ENCODE data around the gene TBC1D3I. TPM values are rescaled to one million over a fixed set of nuclear protein-coding genes. Genes with fewer than 3 reads are reported as not detected.
"Not testable (repeated sequence)": the region's sequence is repeated elsewhere in the genome, so short reads cannot be mapped to it uniquely, and the experiment has no call there.

TBC1D3I gene
- total and polyA plus RNA-seq, 8 donors, result 0.58 to 2.0 (median 0.76) TPM; not detected in 1

DNA sequence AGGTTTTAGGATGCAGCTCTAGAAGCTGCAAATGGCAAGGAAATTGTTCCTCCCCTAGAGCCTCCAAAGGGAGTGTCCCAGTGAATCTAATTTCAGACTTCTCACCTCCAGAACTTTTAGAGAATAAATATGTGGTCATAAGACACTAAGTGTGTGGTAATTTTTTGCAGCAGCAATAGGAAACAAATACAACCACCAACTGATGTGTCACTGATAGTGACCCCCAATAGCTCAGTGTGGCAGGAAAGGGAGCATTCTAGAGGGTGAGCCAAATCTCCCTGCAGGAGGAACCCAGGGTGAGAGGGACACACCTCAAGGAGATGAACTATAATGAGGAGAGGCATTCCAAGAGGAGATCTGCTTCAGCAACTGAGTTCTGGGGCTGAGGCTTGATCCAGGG lies 49.5 kb downstream of the TBC1D3I start:
- no peak overlapping the region for H3K4me3 ChIP-seq
- peaks cover 0 to 17% of the 10 kb centered on the region in 2 donors for H3K27me3 ChIP-seq
- DNase-seq (no peak), ATAC-seq (no peak)
- no peak overlapping the region for H3K27ac ChIP-seq
- peaks cover 0 to 55% of the 10 kb centered on the region in 2 donors for H3K4me1 ChIP-seq
- no peaks in the 10 kb centered on the region for H3K36me3 ChIP-seq
- peaks cover 0 to 7% of the 10 kb centered on the region in 2 donors for H3K9me3 ChIP-seq
- TF ChIP-seq, protein P1, sequence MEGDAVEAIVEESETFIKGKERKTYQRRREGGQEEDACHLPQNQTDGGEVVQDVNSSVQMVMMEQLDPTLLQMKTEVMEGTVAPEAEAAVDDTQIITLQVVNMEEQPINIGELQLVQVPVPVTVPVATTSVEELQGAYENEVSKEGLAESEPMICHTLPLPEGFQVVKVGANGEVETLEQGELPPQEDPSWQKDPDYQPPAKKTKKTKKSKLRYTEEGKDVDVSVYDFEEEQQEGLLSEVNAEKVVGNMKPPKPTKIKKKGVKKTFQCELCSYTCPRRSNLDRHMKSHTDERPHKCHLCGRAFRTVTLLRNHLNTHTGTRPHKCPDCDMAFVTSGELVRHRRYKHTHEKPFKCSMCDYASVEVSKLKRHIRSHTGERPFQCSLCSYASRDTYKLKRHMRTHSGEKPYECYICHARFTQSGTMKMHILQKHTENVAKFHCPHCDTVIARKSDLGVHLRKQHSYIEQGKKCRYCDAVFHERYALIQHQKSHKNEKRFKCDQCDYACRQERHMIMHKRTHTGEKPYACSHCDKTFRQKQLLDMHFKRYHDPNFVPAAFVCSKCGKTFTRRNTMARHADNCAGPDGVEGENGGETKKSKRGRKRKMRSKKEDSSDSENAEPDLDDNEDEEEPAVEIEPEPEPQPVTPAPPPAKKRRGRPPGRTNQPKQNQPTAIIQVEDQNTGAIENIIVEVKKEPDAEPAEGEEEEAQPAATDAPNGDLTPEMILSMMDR (IDR thresholded peaks at IDR 0.05), result no peak
- intact Hi-C loops (cut with DNase I), result no loop called here

DNA sequence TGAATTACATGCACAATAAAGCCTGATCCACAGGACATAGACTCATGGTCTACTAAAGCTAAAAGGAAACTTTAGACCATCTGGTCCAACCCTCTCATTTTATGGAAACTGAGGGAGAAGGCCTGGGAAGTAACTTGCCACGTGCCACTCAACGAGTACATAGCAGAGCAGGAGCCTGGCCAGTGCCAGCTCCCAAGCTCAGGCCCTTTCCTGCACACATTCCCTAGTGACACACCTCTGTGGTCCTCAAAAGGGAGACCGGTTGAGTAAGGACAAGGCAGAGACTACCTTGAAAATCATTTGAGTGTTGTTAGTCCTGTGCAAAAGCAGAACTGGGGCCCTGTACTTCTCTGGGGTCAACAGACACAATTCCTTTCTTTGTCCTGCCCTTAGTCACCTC lies 50.7 kb downstream of the TBC1D3I start:
- ATAC-seq (no peak), DNase-seq (no peak)
- H3K27ac ChIP-seq, result no peak overlapping the region
- peaks cover 0 to 17% of the 10 kb centered on the region in 2 donors for H3K27me3 ChIP-seq
- intact Hi-C loops (cut with DNase I), result no loop called here
- H3K36me3 ChIP-seq, result no peaks in the 10 kb centered on the region
- peaks cover 0 to 60% of the 10 kb centered on the region in 2 donors for H3K4me1 ChIP-seq
- TF ChIP-seq, protein P1 (IDR thresholded peaks at IDR 0.05), result no peak
- peaks cover 0 to 5% of the 10 kb centered on the region in 2 donors for H3K9me3 ChIP-seq
- H3K4me3 ChIP-seq, result no peak overlapping the region

GRCh38 chr17:36212966-36213365 lies 51.4 kb downstream of the TBC1D3I start:
- DNase-seq (no peak), ATAC-seq (peak; percentile 18)
- TF ChIP-seq, protein P1 (IDR thresholded peaks at IDR 0.05), result no peak
- H3K36me3 ChIP-seq, result no peaks in the 10 kb centered on the region
- H3K27me3 ChIP-seq, result peaks cover 0 to 17% of the 10 kb centered on the region in 2 donors
- peak overlapping the region in 1 of 2 donors; percentile 82 for H3K27ac ChIP-seq
- no peaks in the 10 kb centered on the region for H3K9me3 ChIP-seq
- peaks cover 0 to 60% of the 10 kb centered on the region in 2 donors for H3K4me1 ChIP-seq
- H3K4me3 ChIP-seq, result peak overlapping the region in 1 of 2 donors; percentile 27
- intact Hi-C loops (cut with DNase I), result no loop called here

DNA sequence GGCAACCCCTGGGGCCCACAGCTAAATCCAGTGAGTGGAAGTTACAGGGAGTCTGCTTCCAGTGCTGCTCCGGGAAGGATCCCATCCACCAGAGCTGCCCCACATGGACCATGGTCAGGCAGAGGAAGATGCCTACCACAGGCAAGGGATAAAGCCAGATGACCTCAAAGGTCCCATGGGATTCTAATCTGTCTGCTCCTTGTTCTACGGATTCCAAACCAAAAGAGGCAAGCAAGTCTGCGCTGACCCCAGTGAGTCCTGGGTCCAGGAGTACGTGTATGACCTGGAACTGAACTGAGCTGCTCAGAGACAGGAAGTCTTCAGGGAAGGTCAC lies 52.1 kb downstream of the TBC1D3I start:
- H3K27me3 ChIP-seq, result peaks cover 0 to 17% of the 10 kb centered on the region in 2 donors
- H3K9me3 ChIP-seq, result no peaks in the 10 kb centered on the region
- peak overlapping the region in 1 of 2 donors; percentile 27 for H3K4me3 ChIP-seq
- TF ChIP-seq, protein P1 (IDR thresholded peaks at IDR 0.05), result no peak
- peak overlapping the region in 1 of 2 donors; percentile 82 for H3K27ac ChIP-seq
- intact Hi-C loops (cut with DNase I), result no loop called here
- no peaks in the 10 kb centered on the region for H3K36me3 ChIP-seq
- DNase-seq (no peak), ATAC-seq (no peak)
- peaks cover 0 to 60% of the 10 kb centered on the region in 2 donors for H3K4me1 ChIP-seq

GRCh38 chr17:36211484-36212271 lies 52.7 kb downstream of the TBC1D3I start:
- intact Hi-C loops (cut with DNase I), result not testable (repeated sequence)
- ATAC-seq, result peak; percentile 52

GRCh38 chr17:36210439-36211211 lies 53.7 kb downstream of the TBC1D3I start, which contains the start of gene CCL4L2:
CCL4L2 (plus strand) TSS chr17:36211063.
- DNase-seq; H3K36me3 ChIP-seq; H3K9me3 ChIP-seq; intact Hi-C loops (cut with DNase I): not testable (repeated sequence)
- Histone ChIP-seq H3K4me3 (peak within 1 kb of the TSS in 1 of 2 donors; percentile 27), H3K27me3 (peaks cover 0 to 17% of the 10 kb centered on the region in 2 donors), H3K4me1 (peaks cover 0 to 58% of the 10 kb centered on the region in 2 donors), H3K27ac (peak within 1 kb of the TSS in 1 of 2 donors; percentile 82)
- peak; percentile 75 for ATAC-seq

More at GRCh38 chr17:36211484-36212271, 52.7 kb downstream of the TBC1D3I start:
- H3K4me1 ChIP-seq, result peaks cover 0 to 60% of the 10 kb centered on the region in 2 donors
- H3K27me3 ChIP-seq, result peaks cover 0 to 17% of the 10 kb centered on the region in 2 donors
- not testable (repeated sequence) for H3K36me3 ChIP-seq, H3K9me3 ChIP-seq
- peak overlapping the region in 1 of 2 donors; percentile 27 for H3K4me3 ChIP-seq
- peak in 1 of 4 donors; percentile 84 for DNase-seq
- H3K27ac ChIP-seq, result peak overlapping the region in 1 of 2 donors; percentile 82
